CD14-positive monocyte (primary cell): ENCODE measurements around the gene SPEF2. TPM values are rescaled to one million over a fixed set of nuclear protein-coding genes. Genes with fewer than 3 reads are reported as not detected.

ENCODE experiments used
- DNase-seq, 3 donors: peaks; one replicate each; pipeline ENCODE4 v3.0.0-alpha.2; 2011 to 2022
- H2AFZ ChIP-seq: 2 replicates; pipeline ENCODE4 v1.6.0; 2012; ENCODE audit warnings: mild to moderate bottlenecking, low read depth, low read length, inconsistent platforms; ENCODE audit not compliant: insufficient read depth, poor library complexity, severe bottlenecking
- H3K27ac ChIP-seq, 2 donors: 1 replicate in 1 of 2; 2 replicates in 1 of 2; pipeline ENCODE4 v1.5.1; 2012 to 2013; ENCODE audit warnings: low read length in 2 of 2, control low read depth in 1 of 2, inconsistent platforms in 1 of 2, low read depth in 1 of 2, mild to moderate bottlenecking in 1 of 2
- H3K27me3 ChIP-seq, 2 donors: one replicate each; pipeline versions ENCODE4 v1.6.0 to v1.6.1; 2011 to 2013; ENCODE audit warnings: low read length in 2 of 2; ENCODE audit not compliant: control insufficient read depth in 2 of 2, insufficient read depth in 2 of 2
- H3K36me3 ChIP-seq, 2 donors: replicated peaks in 1 of 2; 1 replicate in 1 of 2; 2 replicates in 1 of 2; pipeline versions ENCODE4 v1.5.1 to v1.6.1; 2012 to 2013; ENCODE audit warnings: low read length in 2 of 2, control low read depth in 1 of 2, inconsistent platforms in 1 of 2, mild to moderate bottlenecking in 1 of 2; ENCODE audit not compliant: insufficient read depth in 2 of 2, control insufficient read depth in 1 of 2
- H3K4me1 ChIP-seq, 2 donors: 1 replicate in 1 of 2; 2 replicates in 1 of 2; pipeline versions ENCODE4 v1.5.1 to v1.6.1; 2012 to 2013; ENCODE audit warnings: low read length in 2 of 2, control low read depth in 1 of 2, inconsistent platforms in 1 of 2, mild to moderate bottlenecking in 1 of 2, moderate library complexity in 1 of 2; ENCODE audit not compliant: insufficient read depth in 2 of 2, control insufficient read depth in 1 of 2
- H3K4me2 ChIP-seq: replicated peaks from 2 replicates; pipeline ENCODE3; 2012; ENCODE audit warnings: low read length, moderate library complexity, mild to moderate bottlenecking; ENCODE audit not compliant: poor library complexity, severe bottlenecking; ENCODE audit errors: extremely low read depth
- H3K4me3 ChIP-seq, 3 experiments: fragments of 200-600 bp in 1 of 3; sonication (generic) in 1 of 3; replicated peaks in 1 of 3; 1 replicate in 2 of 3; 2 replicates in 1 of 3; pipeline ENCODE4 v1.5.1; 2011 to 2013; ENCODE audit warnings: low read length in 3 of 3, mild to moderate bottlenecking in 3 of 3, control low read depth in 2 of 3, low read depth in 2 of 3, inconsistent platforms in 1 of 3, moderate library complexity in 1 of 3
- H3K79me2 ChIP-seq: 2 replicates; pipeline ENCODE4 v1.6.0; 2012; ENCODE audit warnings: mild to moderate bottlenecking, control low read depth, inconsistent platforms, low read length, moderate library complexity; ENCODE audit not compliant: insufficient read depth
- H3K9ac ChIP-seq: 2 replicates; pipeline ENCODE4 v1.6.0; 2017; ENCODE audit warnings: low read length, mild to moderate bottlenecking; ENCODE audit not compliant: insufficient read depth, poor library complexity, severe bottlenecking
- H3K9me3 ChIP-seq, 2 donors: replicated peaks in 1 of 2; 1 replicate in 1 of 2; 2 replicates in 1 of 2; pipeline versions ENCODE4 v1.5.1 to v1.6.1; 2012 to 2013; ENCODE audit warnings: low read length in 2 of 2, control low read depth in 1 of 2; ENCODE audit not compliant: control insufficient read depth in 1 of 2, insufficient read depth in 1 of 2
- H4K20me1 ChIP-seq: 2 replicates; pipeline ENCODE4 v1.6.0; 2012; ENCODE audit warnings: mild to moderate bottlenecking, low read length, control low read depth, moderate library complexity; ENCODE audit not compliant: insufficient read depth
- H3K27ac Mint-ChIP-seq, 7 donors: one replicate each; pipeline ENCODE4 v1.8.0; 2020; ENCODE audit warnings: mild to moderate bottlenecking in 7 of 7, mixed read lengths in 7 of 7, moderate library complexity in 6 of 7, inconsistent platforms in 2 of 7
- H3K27me3 Mint-ChIP-seq, 3 donors: one replicate each; pipeline ENCODE4 v1.8.0; 2021 to 2022; ENCODE audit warnings: low read depth in 3 of 3, mild to moderate bottlenecking in 3 of 3, mixed read lengths in 3 of 3, moderate library complexity in 3 of 3, inconsistent platforms in 1 of 3
- H3K36me3 Mint-ChIP-seq, 2 donors: one replicate each; pipeline ENCODE4 v1.8.0; 2020; ENCODE audit warnings: mixed read lengths in 2 of 2, inconsistent platforms in 1 of 2, mild to moderate bottlenecking in 1 of 2
- H3K4me1 Mint-ChIP-seq: one replicate; pipeline ENCODE4 v1.8.0; 2020; ENCODE audit warnings: mild to moderate bottlenecking, mixed read lengths
- H3K4me3 Mint-ChIP-seq, 2 donors: one replicate each; pipeline ENCODE4 v1.8.0; 2020; ENCODE audit warnings: mild to moderate bottlenecking in 2 of 2, mixed read lengths in 2 of 2, moderate library complexity in 1 of 2
- H3K9me3 Mint-ChIP-seq, 7 donors: one replicate each; pipeline ENCODE4 v1.8.0; 2020 to 2022; ENCODE audit warnings: mixed read lengths in 7 of 7, mild to moderate bottlenecking in 6 of 7, moderate library complexity in 6 of 7, inconsistent platforms in 2 of 7
- WGBS: methylation state at CpG from one replicate; pipeline ENCODE4 v1.1.5; 2013; ENCODE audit warnings: missing lambda C conversion rate; ENCODE audit not compliant: insufficient coverage; 5-methylcytosine and 5-hydroxymethylcytosine counted together
- intact Hi-C, 2 donors: fragments of 100-400 bp; cut with micrococcal nuclease; formaldehyde crosslinking; loops; one replicate each; pipeline versions ENCODE4 v1.15.0 to v1.15.1; 2023
- polyA plus RNA-seq, 3 donors: library from polyadenylated mRNA; depleted of rRNA in 1 of 3; unstranded in 2 of 3; stranded (reverse) in 1 of 3; fragments of 300-500 nt in 2 of 3; fragments of >200 nt in 1 of 3; fragmentation: Illumina TruSeq in 2 of 3; gene quantifications; 1 replicate in 2 of 3; 2 replicates in 1 of 3; pipeline ENCODE4 v1.2.3, GENCODE V29; 2012 to 2021
- TF ChIP-seq, protein P1 (sequence below): fragments of 200-600 bp; IDR thresholded peaks from one replicate; pipeline ENCODE4 v1.8.0; 2022; ENCODE audit warnings: antibody characterized with exemption, mild to moderate bottlenecking

The SPEF2 gene
- polyA plus RNA-seq, 3 donors, result 0.46 to 0.96 (median 0.48) TPM

- H3K9ac ChIP-seq, result no peak overlapping the region
- H3K4me2 ChIP-seq, result no peak overlapping the region
- no peaks in the 10 kb centered on the region for H3K27me3 ChIP-seq
- Mint-ChIP-seq H3K4me1 (no peaks in the 10 kb centered on the region), H3K27me3 (peaks cover 0 to 1% (median 0%) of the 10 kb centered on the region in 3 donors), H3K9me3 (peaks cover 7 to 25% (median 10%) of the 10 kb centered on the region in 7 donors), H3K4me3 (no peak overlapping the region), H3K27ac (no peak overlapping the region), H3K36me3 (peaks cover 2 to 8% of the 10 kb centered on the region in 2 donors)
- H3K4me1 ChIP-seq, result no peaks in the 10 kb centered on the region
- H2AFZ ChIP-seq, result no peak overlapping the region
- intact Hi-C loops, result no loop called here
- no peak overlapping the region for H3K27ac ChIP-seq
- no peaks in the 10 kb centered on the region for H3K36me3 ChIP-seq
- TF ChIP-seq, protein P1, sequence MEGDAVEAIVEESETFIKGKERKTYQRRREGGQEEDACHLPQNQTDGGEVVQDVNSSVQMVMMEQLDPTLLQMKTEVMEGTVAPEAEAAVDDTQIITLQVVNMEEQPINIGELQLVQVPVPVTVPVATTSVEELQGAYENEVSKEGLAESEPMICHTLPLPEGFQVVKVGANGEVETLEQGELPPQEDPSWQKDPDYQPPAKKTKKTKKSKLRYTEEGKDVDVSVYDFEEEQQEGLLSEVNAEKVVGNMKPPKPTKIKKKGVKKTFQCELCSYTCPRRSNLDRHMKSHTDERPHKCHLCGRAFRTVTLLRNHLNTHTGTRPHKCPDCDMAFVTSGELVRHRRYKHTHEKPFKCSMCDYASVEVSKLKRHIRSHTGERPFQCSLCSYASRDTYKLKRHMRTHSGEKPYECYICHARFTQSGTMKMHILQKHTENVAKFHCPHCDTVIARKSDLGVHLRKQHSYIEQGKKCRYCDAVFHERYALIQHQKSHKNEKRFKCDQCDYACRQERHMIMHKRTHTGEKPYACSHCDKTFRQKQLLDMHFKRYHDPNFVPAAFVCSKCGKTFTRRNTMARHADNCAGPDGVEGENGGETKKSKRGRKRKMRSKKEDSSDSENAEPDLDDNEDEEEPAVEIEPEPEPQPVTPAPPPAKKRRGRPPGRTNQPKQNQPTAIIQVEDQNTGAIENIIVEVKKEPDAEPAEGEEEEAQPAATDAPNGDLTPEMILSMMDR, result no peak
- WGBS, result 100% methylated on average over 3 of the region's 8 CpGs
- no peak for DNase-seq
- no peaks in the 10 kb centered on the region for H4K20me1 ChIP-seq
- peaks cover 0 to 9% of the 10 kb centered on the region in 2 donors for H3K9me3 ChIP-seq
- H3K4me3 ChIP-seq, result no peak overlapping the region
- H3K79me2 ChIP-seq, result no peaks in the 10 kb centered on the region
Observed at GRCh38 chr5:35745193-35745592, 127.5 kb downstream of the SPEF2 start.

DNA sequence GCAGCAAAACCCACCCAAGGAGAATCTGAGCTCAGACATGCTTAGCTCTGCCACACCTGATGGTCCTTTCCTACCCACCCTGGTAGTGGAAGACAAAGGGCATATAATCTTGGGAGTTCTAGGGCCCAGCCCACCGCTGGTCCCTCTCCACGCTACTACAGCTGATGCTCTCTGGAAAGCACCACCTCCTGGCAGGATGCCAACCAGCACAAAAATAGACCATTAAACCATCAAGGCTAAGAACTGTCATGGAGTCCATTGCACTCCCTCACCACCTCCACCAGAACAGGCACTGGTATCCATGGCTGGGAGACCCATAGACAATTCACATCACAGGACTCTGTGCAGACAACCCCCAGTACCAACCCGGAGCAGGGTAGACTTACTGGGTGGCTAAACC lies 128.0 kb downstream of the SPEF2 start:
- Mint-ChIP-seq H3K27me3 (peaks cover 0 to 1% (median 0%) of the 10 kb centered on the region in 3 donors), H3K9me3 (peaks cover 7 to 25% (median 10%) of the 10 kb centered on the region in 7 donors), H3K4me3 (no peak overlapping the region), H3K36me3 (peaks cover 2 to 8% of the 10 kb centered on the region in 2 donors), H3K27ac (no peak overlapping the region), H3K4me1 (no peaks in the 10 kb centered on the region)
- no peak overlapping the region for H3K9ac ChIP-seq
- no peaks in the 10 kb centered on the region for H3K4me1 ChIP-seq
- no peaks in the 10 kb centered on the region for H3K36me3 ChIP-seq
- no peaks in the 10 kb centered on the region for H4K20me1 ChIP-seq
- WGBS, result 100% methylated on average over 1 of the region's 3 CpGs
- intact Hi-C loops, result no loop called here
- H3K27me3 ChIP-seq, result no peaks in the 10 kb centered on the region
- H3K27ac ChIP-seq, result no peak overlapping the region
- H3K4me2 ChIP-seq, result no peak overlapping the region
- TF ChIP-seq, protein P1, result no peak
- H3K4me3 ChIP-seq, result no peak overlapping the region
- no peaks in the 10 kb centered on the region for H3K79me2 ChIP-seq
- no peak for DNase-seq
- H3K9me3 ChIP-seq, result peaks cover 0 to 9% of the 10 kb centered on the region in 2 donors
- no peak overlapping the region for H2AFZ ChIP-seq
